Epidermal melanocyte (primary cell): ENCODE measurements around the gene POLG.

Source experiments
- DNase-seq: peaks from one replicate; pipeline ENCODE4 v3.0.0; 2011; ENCODE audit warnings: low spot score; ENCODE audit not compliant: insufficient read length

The POLG gene

DNA sequence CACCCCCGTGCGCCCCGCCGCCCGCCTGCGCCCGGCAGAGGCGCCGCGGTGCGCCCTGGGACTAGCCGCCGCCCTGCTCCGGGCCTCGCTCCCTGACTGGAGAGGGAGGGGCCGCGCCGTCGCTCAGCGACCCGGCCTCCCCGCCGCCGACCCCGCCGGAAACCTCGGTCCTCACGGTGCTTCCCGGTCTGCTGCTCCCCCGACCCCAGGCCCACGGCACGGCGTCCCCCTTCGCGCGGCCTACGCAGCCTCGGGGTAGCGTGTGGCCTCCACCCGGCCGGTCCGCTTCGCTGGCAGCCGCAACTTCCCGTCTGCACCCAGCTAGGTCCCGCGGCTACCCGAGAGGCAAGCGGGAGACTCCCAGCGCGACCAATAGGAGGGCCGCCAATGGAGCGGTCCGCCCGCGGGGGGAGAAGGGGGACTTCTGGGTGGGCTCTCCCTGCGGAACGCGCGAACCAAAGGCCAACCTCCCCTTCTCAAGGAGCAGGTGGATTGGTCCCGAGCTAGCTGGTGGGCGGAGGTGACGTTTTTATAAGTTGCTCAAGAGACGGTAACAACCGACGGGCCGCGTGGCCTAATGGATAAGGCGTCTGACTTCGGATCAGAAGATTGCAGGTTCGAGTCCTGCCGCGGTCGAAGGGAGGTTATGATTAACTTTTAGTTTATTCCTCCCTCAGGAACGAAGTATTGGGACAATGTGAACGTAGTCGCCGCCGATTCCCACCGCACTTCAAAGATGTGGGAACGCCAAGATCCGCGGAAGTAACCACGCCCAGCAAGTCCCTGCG is at the start of gene POLG:
TSS of gene POLG (minus strand) at position 315 of the 788 bp plus-strand sequence. CDS start 1,070 bp downstream, outside the sequence.
- peak; percentile 97 for DNase-seq

- no peak for DNase-seq
Measured at GRCh38 chr15:89384176-89384604, 49.6 kb upstream of the POLG start.

DNA sequence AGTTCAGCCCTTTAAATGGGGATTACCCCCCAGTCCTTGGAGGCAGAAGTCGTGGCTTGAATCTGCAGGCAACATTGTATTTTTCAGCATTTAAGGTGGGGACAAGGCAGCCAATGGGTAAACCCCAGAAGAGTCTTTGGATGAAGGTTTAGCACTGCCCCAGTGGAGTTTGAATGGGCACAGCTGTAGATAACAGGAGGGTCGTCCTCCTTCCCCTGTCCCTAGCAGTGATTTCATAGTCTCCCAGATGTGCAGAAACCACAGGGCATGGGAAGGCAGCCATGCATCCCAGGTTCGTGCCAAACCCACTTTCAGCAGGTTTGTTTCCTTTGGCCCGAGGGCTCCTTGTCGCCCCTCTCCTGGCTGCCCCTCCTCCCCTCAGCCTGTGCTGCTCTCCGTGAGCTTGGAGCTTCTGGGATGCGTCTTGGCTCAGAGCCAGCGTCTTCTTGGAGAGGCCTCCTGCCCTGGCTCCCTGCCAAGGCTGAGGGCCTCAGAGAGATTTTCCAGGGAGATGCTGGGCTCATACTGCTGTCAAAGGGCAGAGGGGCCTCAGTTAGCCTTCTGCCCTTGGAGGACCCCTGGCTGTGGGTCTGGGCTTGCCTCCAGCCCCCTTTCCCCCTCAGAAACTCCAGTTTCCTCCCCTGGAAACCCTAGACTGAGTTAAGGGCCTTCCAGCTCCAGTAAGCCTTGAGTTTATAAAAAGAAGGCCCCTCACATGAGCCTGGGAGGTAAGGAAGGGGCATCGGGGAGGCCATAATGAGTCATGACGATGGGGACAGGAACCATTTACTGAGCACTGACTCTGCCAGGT is 48.9 kb upstream of the POLG start:
- no peak for DNase-seq

- DNase-seq: no peak
Measured at GRCh38 chr15:89381888-89382686, 47.5 kb upstream of the POLG start.

GRCh38 chr15:89381331-89381730 is 46.7 kb upstream of the POLG start:
- DNase-seq: no peak

DNA sequence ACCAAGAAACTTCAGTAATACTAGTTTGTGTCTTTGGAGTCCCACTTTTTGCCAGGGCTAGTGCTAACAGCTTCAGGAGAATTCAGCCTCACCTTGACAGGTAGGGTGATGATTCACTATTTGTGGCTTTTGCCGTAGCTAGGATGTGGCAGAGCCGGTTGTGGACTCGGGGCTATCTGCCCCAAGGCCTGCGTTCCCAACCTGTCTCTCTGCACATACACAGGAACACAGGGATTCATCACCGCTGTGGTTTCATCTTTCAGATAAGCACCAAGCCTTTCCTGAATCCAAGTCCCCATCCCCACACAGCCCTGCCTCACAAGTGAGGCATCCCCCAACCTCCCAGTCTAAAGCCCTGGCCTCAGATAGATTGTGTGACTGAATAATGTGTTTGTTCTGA is 45.2 kb upstream of the POLG start:
- DNase-seq: no peak

GRCh38 chr15:89379251-89379695 is 44.6 kb upstream of the POLG start:
- DNase-seq: no peak

GRCh38 chr15:89378296-89379151 is 43.9 kb upstream of the POLG start:
- no peak for DNase-seq

DNA sequence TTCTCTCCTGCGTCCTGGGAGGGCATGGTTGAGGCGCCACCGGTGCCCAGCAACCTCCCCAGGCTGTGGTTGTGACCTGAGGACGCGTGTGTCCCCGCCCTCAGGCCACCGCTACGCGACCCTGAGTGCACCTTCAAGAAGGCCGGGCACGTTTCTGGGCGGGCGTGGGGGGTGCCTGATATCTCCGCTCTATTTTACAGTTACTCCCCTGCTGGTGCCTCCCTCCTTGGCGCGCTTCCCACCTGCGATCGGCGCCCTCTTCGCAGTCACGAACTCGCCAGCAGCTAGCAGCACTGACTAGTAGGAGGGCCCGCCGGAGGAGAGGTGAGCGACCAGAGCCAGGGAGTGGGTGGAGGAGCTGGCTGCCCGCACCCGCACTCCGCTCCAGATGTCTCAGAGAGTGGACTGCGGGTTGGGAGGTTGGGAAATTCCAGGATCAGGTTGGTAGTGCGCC is 43.2 kb upstream of the POLG start:
- DNase-seq: no peak

- no peak for DNase-seq
Measured at GRCh38 chr15:89377024-89377841, 42.6 kb upstream of the POLG start.

DNA sequence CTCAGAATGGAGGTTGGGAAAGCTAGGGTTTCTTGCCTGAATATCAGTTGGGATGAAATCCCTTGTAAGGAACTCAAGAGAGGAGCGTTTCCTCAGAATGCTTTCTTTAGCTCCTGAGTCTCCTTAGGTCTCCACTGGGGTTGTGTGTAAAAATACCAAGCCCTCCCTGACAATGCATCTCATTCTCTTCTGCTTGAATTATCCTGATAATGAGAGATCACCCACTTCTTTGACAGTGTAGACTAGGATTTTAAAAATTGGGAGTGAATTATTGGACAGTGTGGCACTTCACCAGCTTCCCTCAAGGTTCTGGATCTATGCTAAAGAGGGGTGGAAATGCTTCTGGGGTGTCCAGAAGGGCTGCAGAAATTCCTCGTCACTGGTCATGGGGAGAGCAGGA is 41.8 kb upstream of the POLG start:
- DNase-seq: no peak

DNA sequence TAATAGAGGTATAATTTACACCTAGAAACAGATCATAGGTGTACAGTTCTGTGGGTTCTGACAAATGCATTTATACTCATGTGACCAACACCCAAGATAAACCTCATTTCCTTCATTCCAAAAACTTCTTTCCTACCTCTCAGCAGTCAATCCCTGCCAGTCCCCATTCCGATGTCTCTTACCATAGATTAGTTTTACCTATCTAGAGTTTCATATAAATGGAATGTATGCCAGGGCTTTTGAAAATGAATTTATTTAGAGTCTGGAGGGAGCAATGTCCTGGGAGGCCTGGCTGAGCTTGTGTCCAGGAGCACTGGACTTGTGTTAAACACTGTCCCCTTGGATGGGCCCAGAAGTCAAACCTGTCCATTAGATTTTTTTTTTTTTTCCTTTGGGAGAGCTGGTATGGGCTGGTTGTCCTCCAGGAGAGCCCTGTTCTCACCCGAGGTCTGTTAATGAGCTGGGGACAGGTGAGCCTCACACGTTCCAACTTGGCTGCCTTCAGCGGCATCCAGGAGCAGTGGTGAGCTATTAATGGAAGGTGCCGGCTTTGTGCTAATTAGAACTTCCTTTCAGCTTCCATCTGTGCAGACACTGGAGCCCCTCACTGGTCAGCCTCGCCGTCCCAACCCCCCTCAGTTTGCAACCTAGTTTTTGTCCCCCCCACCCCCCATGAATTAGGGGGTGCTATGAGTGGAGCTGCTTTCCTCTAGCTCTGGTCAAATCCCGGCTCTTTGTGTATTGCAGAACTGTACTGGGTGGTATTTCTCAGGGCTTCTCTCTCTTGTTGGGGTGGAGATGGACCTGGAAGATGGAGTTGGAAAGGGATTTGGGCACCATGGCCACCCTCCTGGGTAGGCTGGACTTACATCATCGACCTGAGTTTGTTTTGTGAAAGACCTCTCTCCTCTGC is 40.7 kb upstream of the POLG start:
- DNase-seq: no peak

DNA sequence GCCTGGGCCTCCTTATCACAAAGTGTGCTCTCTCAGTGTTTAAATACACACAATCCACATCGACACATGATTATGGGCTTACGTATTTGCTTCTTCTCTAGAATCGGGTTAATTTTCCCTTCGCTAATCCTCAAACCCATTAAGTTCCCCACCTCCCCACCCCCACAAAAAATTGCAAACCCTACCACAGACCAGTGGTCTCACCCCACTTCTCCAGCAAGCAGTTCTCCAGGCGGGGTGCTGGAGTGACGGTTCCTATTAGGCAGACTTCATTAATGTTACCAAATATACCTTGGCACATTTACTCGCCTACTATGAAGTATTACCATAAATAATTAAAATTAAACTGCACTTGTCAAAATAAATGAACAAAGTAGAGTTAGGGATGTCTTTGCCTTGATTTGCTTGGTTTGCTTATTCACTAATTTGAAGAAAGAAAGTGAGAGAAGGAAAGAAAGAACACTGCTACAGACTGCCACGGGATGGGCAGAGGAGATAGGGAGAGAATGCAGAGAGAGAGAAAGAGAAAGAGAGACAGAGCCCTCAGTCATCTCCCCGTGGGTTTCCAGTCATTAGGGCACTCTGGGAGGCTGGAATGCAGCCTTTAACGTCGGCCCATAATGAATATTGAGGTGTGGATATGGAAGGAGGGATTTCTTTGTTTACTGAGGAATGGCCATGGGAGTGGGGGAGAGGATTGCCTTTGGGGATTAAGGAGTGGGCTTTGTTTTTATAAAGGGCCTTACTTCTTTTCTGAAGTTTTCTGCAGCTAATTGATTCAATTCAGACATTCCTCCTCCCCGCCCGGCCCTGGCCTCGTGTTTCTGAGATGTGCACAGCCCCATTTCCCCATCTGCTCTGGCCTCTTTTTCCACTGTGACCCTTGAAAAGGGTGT is 39.7 kb upstream of the POLG start:
- no peak for DNase-seq

DNA sequence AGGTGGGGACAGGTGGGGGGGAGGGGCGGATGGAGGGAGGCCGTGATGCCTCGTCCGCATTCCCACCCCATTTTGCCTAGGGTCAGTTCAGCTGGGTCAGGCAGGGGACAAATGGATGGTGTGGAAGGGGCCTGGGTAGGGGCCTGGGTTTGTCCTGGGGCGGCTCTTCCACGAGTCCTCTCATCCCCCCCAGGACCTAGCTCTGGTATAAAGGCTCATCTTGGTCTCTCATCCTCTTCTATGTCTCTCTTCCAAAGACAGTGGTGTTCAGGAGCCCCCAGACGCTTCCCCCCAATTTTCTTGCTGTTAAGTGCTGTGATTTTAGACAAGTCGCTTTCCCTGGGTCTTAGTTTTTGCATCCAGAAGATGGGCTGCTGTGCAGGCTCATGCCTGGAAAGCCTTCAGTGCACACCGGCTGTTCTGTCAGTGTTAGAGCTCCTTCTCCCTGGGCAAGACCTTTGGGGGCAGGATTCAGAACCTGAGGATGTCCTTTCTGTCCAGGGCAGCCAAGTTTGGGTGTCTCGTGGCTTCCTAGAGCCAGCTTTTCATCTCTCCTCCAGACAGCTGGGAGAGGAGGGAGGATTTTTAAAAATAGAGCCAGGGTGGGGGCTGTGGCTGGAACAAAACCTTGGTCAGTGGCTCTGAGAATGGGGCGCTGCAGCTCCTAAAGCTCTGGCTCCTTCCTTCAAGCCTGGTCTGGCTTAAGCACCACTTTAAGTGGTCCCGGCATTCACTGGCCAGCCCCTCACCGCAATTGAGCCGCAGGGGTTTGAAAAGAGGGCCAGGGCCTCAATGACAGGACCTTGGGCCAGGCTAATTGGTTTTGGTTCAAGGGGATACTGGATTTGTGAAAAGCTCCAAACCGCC is 37.7 kb upstream of the POLG start:
- DNase-seq: no peak

DNA sequence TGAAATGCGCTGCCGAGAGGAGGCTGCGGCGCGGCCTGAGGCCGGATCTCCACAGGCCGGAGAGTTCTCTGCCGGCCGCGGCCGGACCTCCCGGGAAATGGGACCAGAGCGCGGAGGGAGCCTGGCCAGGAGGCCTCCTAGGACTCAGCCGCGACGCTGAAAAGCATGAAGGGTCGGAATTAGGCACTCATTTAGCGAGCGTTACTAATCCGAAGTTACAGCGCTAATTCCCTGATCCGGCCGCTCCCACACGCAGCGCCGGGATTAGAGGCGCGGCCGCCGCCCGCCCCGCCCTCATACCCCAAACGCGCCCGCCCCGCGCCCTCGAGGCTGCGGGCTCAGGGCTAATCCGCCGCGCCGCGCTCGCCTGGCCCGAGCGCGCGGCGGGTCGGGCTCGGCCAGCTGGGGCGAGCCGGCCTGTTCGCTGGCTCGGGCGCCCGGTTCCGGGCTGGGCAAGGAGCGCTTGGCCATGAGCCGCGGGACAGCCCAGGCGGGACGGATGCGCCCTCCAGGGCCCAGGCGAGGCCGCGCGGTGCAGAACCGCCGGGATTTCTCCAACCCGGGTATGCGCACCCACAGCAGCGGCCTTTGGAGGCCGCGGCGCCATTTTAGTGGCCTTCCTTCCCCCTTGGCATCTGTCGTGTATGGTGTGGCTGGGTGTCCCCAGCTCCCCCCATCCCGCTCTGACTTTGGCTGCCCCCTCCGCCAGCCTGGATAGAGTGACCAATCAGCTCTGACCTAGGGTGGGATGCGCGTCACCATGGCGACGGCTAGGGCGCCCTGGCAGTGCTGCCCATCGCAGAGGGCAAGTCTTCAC is 36.8 kb upstream of the POLG start:
- no peak for DNase-seq

DNA sequence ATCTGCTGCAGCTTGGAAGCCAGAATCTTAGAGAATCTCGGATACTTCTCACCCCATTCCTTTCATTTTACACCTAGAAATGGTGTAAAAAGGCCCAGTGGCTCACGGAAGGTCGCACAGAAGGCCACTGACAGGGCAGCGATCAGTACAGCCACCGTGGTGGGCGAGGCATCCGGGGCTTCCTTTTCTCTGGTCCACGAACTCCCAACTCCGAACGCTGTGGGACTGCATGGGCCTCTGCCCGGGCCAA is 36.3 kb upstream of the POLG start:
- no peak for DNase-seq
